ENCODE results near the gene MAGEB5.

MAGEB5 gene

DNA sequence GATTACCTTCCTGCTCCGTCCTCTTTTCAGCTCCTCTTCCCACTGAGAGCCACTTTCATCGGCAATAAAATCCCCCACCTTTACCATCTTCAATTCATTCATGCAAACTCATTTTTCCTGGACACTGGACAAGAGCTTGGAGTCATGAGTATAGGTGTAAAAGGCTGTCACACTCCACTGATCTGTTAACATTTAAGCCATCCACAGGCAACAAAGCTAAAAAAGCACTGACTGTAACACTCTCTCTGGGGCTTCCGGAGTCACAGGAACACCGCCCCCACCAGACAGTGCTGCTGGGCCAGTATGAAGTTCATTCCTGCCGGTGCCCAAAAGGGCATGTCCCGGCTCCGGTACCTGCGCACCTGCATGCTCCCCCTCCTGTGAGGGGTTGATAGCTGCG lies 38.5 kb downstream of the MAGEB5 start:
- TF ChIP-seq CTCF (IDR thresholded peaks at IDR 0.05; ENCODE audit: insufficient read depth, missing control alignments), result no peak
- FAIRE-seq (no peak), DNase-seq (ENCODE audit: insufficient read length, low spot score) (no peak)

- FAIRE-seq (no peak), DNase-seq (ENCODE audit: insufficient read length, low spot score) (no peak)
- no peak for TF ChIP-seq CTCF (IDR thresholded peaks at IDR 0.05; ENCODE audit: insufficient read depth, missing control alignments)
Observed at GRCh38 chrX:26262121-26262523, 46.2 kb downstream of the MAGEB5 start.
